GM12864 (cell line): ENCODE data around the gene ZNF365.
"Not testable (repeated sequence)": the region's sequence is repeated elsewhere in the genome, so short reads cannot be mapped to it uniquely, and the experiment has no call there.

Source experiments
- DNase-seq: peaks from one replicate; pipeline ENCODE4 v3.0.0-alpha.2; 2011; ENCODE audit warnings: low read depth
- H3K4me3 ChIP-seq: 2 replicates; pipeline ENCODE4 v1.5.1; 2011; ENCODE audit warnings: mild to moderate bottlenecking, low read depth, low read length, control low read depth
- CTCF ChIP-seq: IDR thresholded peaks from 2 replicates; pipeline ENCODE4 v1.5.1; 2011; ENCODE audit warnings: low read depth, mild to moderate bottlenecking, moderate library complexity, low read length, control low read depth, inconsistent platforms; ENCODE audit errors: missing control alignments

The ZNF365 gene

DNA sequence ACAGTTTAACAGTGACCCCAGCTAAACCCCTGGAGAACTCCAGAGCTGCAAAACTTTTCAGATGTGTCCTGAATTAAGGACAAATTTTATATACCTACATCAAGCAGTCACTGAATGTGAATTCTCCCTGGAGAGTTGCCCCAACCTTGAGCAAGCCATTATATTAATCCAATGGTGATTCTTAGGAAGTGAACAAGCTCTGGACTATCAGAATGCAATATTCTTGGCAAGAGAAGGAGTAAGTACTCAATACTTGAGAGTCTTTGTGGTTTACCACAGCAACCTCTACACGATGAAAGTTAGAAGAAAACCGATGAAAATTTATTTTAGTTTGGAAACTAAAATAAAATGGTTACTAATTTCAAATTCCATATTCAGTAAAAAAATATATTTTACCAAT is 19.3 kb upstream of the ZNF365 start:
- no peak for TF ChIP-seq CTCF
- no peak overlapping the region for H3K4me3 ChIP-seq
- DNase-seq: no peak

GRCh38 chr10:62356447-62356846 is 17.7 kb upstream of the ZNF365 start:
- DNase-seq: no peak
- no peak for TF ChIP-seq CTCF
- H3K4me3 ChIP-seq: no peak overlapping the region

GRCh38 chr10:62358151-62358550 is 16.0 kb upstream of the ZNF365 start:
- not testable (repeated sequence) for DNase-seq, H3K4me3 ChIP-seq

GRCh38 chr10:62373639-62373994 is 552 bp upstream of the ZNF365 start:
- H3K4me3 ChIP-seq: no peak overlapping the region
- TF ChIP-seq CTCF: no peak
- no peak for DNase-seq

DNA sequence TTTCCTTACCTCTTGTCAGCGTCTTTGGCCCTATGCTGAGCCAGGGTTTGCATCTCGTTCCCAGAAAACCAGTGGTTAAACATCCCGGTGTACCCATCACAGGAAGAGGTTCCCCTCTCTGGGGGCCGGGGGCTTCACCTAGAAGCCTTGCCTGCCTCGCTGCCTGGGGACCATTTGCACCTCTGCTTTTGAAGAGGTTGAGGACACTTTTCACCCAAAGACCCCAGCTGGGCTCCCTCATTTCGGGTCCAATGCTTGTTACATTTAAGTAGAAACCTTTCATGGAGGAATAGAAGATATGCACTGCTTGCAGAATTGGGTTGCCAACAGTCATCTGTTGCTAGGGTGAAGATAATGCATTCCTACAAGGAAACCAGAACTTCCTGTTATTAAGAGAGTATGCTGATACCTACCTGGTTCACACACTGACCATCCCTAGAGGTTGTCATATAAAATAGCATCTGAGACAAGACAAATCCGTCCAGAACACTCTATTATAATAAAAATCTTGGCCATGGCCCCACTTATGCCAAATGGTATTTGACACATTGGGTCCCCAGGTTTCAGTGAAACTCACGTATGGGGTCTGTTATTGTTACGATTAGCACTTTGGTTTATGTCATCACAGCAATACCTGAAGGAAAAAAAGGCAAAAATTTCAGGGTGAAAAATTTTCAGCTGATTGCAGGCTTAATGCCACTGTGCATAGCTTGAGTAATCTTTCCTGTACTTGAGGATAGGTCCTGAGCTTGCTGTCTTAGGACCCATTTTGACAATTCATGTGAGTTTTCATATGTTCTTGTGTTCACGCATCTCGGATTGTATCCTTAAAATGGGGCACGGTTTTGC is 917 bp downstream of the ZNF365 start:
- no peak overlapping the region for H3K4me3 ChIP-seq
- no peak for TF ChIP-seq CTCF
- no peak for DNase-seq

DNA sequence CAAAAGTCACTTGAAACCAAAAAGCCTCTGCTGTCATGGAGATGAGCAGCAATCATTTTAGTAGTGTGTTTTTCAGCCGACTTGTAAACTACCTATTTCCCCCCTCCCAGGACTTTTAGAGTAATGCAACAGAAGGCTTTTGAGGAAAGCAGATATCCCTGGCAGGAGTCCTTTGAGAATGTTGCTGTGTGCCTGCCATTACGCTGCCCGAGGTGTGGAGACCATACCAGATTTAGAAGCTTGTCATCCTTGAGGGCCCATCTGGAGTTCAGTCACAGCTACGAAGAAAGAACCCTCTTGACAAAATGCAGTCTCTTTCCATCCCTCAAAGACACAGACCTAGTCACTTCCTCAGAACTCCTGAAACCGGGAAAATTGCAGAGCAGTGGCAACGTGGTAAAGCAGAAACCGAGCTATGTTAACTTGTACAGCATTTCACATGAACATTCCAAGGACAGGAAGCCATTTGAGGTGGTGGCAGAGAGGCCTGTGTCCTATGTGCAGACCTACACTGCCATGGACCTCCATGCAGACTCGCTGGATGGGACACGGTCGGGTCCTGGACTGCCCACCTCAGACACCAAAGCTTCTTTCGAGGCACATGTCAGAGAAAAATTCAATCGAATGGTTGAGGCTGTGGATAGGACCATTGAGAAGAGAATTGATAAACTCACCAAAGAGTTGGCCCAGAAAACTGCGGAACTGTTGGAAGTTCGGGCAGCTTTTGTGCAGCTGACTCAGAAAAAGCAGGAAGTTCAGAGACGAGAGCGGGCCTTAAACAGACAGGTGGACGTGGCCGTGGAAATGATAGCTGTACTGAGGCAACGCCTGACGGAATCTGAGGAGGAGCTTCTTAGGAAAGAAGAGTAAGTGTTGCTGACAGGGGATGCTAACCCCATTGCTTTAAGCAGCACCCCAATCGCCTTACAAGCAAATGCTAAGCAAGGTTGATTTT is 2.2 kb downstream of the ZNF365 start:
- H3K4me3 ChIP-seq: no peak overlapping the region
- TF ChIP-seq CTCF: no peak
- no peak for DNase-seq

- no peak overlapping the region for H3K4me3 ChIP-seq
- no peak for DNase-seq
- no peak for TF ChIP-seq CTCF
Measured at GRCh38 chr10:62377026-62377415, 2.9 kb downstream of the ZNF365 start.
